ENCODE data around the gene SUMF1. TPM values are rescaled to one million over a fixed set of nuclear protein-coding genes. Genes with fewer than 3 reads are reported as not detected.

SUMF1 gene
- total and polyA plus RNA-seq, 5 donors from 2014 or later, result 10.5 to 28.0 (median 23.1) TPM

DNA sequence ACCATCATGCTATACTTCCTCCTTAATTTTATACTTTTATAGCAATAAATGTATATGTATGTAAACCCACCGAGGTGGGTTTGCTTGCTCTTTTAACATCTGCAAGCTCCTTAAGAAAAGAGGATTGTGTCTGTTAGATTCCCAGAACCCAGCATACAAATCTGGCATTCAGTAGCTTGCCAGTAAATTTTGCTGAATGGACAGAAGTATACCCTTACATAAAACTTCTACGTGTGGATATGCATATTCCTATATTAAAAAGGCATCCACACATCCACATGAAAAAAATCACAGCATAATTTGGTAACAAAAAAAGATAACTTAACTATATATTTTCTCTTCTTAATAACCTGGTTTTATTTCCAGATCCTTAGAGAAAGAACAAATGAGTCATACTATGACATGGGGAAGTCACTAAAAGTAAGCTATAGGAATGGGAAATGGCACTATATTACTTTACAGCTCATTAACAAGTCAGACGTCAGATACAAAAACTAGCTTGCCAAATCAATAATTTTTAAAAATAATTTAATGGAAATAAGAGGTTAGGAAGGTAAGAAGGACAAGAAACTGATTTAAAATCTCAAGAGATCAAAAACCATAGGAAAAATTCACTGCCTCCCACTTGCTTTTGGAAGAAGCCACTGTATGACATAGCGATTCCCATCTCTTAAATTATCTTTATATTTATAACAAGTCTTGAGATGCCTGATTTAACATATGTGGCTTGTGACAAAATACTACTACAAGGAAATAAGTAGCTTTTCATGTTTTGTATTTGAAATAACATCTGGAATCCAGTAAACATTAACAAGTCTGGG, 68.7 kb downstream of the SUMF1 start:
- no peak overlapping the region for H3K27ac Mint-ChIP-seq

GRCh38 chr3:4397466-4397865, 69.6 kb downstream of the SUMF1 start:
- H3K27me3 Mint-ChIP-seq, result no peaks in the 10 kb centered on the region

More for the DNA sequence above, 68.7 kb downstream of the SUMF1 start:
- no peaks in the 10 kb centered on the region for H3K27me3 ChIP-seq (ENCODE audit: control insufficient read depth, insufficient read depth, low read length)
- ATAC-seq (ENCODE audit: low read depth in 2 of 2) (no peak), DNase-seq (no peak)
- H3K9me3 Mint-ChIP-seq, result peaks cover 0 to 2% (median 0%) of the 10 kb centered on the region in 7 donors
- no peaks in the 10 kb centered on the region for H3K27me3 Mint-ChIP-seq
- no peak overlapping the region for H3K27ac ChIP-seq (ENCODE audit: insufficient read depth, low read length, poor library complexity, severe bottlenecking)
- H3K36me3 Mint-ChIP-seq, result peaks cover 50% of the 10 kb centered on the region
- H3K4me3 Mint-ChIP-seq, result no peak overlapping the region
- H3K36me3 ChIP-seq (ENCODE audit: control insufficient read depth, insufficient read depth, low read length), result peaks cover 21% of the 10 kb centered on the region
- no peaks in the 10 kb centered on the region for H3K4me1 ChIP-seq (ENCODE audit: control insufficient read depth, insufficient read depth, low read length, poor library complexity, severe bottlenecking)
- H3K4me3 ChIP-seq (ENCODE audit: low read depth, low read length), result no peak overlapping the region
- peaks cover 2 to 17% (median 9%) of the 10 kb centered on the region in 4 donors for H3K4me1 Mint-ChIP-seq
- no peaks in the 10 kb centered on the region for H3K9me3 ChIP-seq (ENCODE audit: control insufficient read depth in 2 of 2, low read length in 2 of 2)

GRCh38 chr3:4396542-4396941, 70.5 kb downstream of the SUMF1 start:
- no peaks in the 10 kb centered on the region for H3K27me3 Mint-ChIP-seq
- Histone ChIP-seq H3K36me3 (ENCODE audit: control insufficient read depth, insufficient read depth, low read length) (peaks cover 10% of the 10 kb centered on the region), H3K27ac (ENCODE audit: insufficient read depth, low read length, poor library complexity, severe bottlenecking) (no peak overlapping the region), H3K9me3 (ENCODE audit: control insufficient read depth in 2 of 2, low read length in 2 of 2) (no peaks in the 10 kb centered on the region), H3K4me1 (ENCODE audit: control insufficient read depth, insufficient read depth, low read length, poor library complexity, severe bottlenecking) (no peaks in the 10 kb centered on the region), H3K4me3 (ENCODE audit: low read depth, low read length) (no peak overlapping the region), H3K27me3 (ENCODE audit: control insufficient read depth, insufficient read depth, low read length) (no peaks in the 10 kb centered on the region)
- H3K4me3 Mint-ChIP-seq, result peak overlapping the region in 1 of 4 donors; percentile 80
- ATAC-seq (ENCODE audit: low read depth in 2 of 2) (no peak), DNase-seq (no peak)
- no peak overlapping the region for H3K27ac Mint-ChIP-seq
- peaks cover 0 to 2% (median 0%) of the 10 kb centered on the region in 7 donors for H3K9me3 Mint-ChIP-seq
- peaks cover 2 to 17% (median 9%) of the 10 kb centered on the region in 4 donors for H3K4me1 Mint-ChIP-seq
- H3K36me3 Mint-ChIP-seq, result peaks cover 38% of the 10 kb centered on the region

More at GRCh38 chr3:4397466-4397865, 69.6 kb downstream of the SUMF1 start:
- no peaks in the 10 kb centered on the region for H3K27me3 ChIP-seq (ENCODE audit: control insufficient read depth, insufficient read depth, low read length)
- no peaks in the 10 kb centered on the region for H3K4me1 ChIP-seq (ENCODE audit: control insufficient read depth, insufficient read depth, low read length, poor library complexity, severe bottlenecking)
- H3K36me3 ChIP-seq (ENCODE audit: control insufficient read depth, insufficient read depth, low read length), result peaks cover 17% of the 10 kb centered on the region
- peaks cover 0 to 2% (median 0%) of the 10 kb centered on the region in 7 donors for H3K9me3 Mint-ChIP-seq
- no peak overlapping the region for H3K27ac Mint-ChIP-seq
- H3K27ac ChIP-seq (ENCODE audit: insufficient read depth, low read length, poor library complexity, severe bottlenecking), result no peak overlapping the region
- no peak overlapping the region for H3K4me3 Mint-ChIP-seq
- ATAC-seq (ENCODE audit: low read depth in 2 of 2) (no peak), DNase-seq (no peak)
- peaks cover 41% of the 10 kb centered on the region for H3K36me3 Mint-ChIP-seq
- H3K4me3 ChIP-seq (ENCODE audit: low read depth, low read length), result no peak overlapping the region
- no peaks in the 10 kb centered on the region for H3K9me3 ChIP-seq (ENCODE audit: control insufficient read depth in 2 of 2, low read length in 2 of 2)
- H3K4me1 Mint-ChIP-seq, result peaks cover 2 to 17% (median 9%) of the 10 kb centered on the region in 4 donors

GRCh38 chr3:4396006-4396405, 71.1 kb downstream of the SUMF1 start:
- Mint-ChIP-seq H3K4me1 (peaks cover 2 to 17% (median 9%) of the 10 kb centered on the region in 4 donors), H3K36me3 (peaks cover 36% of the 10 kb centered on the region), H3K4me3 (no peak overlapping the region), H3K9me3 (peaks cover 0 to 7% (median under 1%) of the 10 kb centered on the region in 7 donors), H3K27me3 (no peaks in the 10 kb centered on the region), H3K27ac (no peak overlapping the region)
- Histone ChIP-seq H3K9me3 (ENCODE audit: control insufficient read depth in 2 of 2, low read length in 2 of 2) (peaks cover 0 to 2% of the 10 kb centered on the region in 2 experiments), H3K36me3 (ENCODE audit: control insufficient read depth, insufficient read depth, low read length) (peaks cover 10% of the 10 kb centered on the region), H3K27ac (ENCODE audit: insufficient read depth, low read length, poor library complexity, severe bottlenecking) (no peak overlapping the region), H3K4me3 (ENCODE audit: low read depth, low read length) (no peak overlapping the region), H3K4me1 (ENCODE audit: control insufficient read depth, insufficient read depth, low read length, poor library complexity, severe bottlenecking) (no peaks in the 10 kb centered on the region), H3K27me3 (ENCODE audit: control insufficient read depth, insufficient read depth, low read length) (no peaks in the 10 kb centered on the region)
- DNase-seq, result no peak
- ATAC-seq (ENCODE audit: low read depth in 2 of 2), result no peak

- Mint-ChIP-seq H3K27ac (no peak overlapping the region), H3K36me3 (peaks cover 40% of the 10 kb centered on the region), H3K27me3 (no peaks in the 10 kb centered on the region), H3K4me3 (no peak overlapping the region), H3K9me3 (peaks cover 0 to 9% (median 1%) of the 10 kb centered on the region in 7 donors), H3K4me1 (peaks cover 2 to 17% (median 9%) of the 10 kb centered on the region in 4 donors)
- Histone ChIP-seq H3K36me3 (ENCODE audit: control insufficient read depth, insufficient read depth, low read length) (peaks cover 10% of the 10 kb centered on the region), H3K27ac (ENCODE audit: insufficient read depth, low read length, poor library complexity, severe bottlenecking) (no peak overlapping the region), H3K4me1 (ENCODE audit: control insufficient read depth, insufficient read depth, low read length, poor library complexity, severe bottlenecking) (no peaks in the 10 kb centered on the region), H3K9me3 (ENCODE audit: control insufficient read depth in 2 of 2, low read length in 2 of 2) (peaks cover 0 to 2% of the 10 kb centered on the region in 2 experiments), H3K27me3 (ENCODE audit: control insufficient read depth, insufficient read depth, low read length) (no peaks in the 10 kb centered on the region), H3K4me3 (ENCODE audit: low read depth, low read length) (no peak overlapping the region)
- DNase-seq (no peak), ATAC-seq (ENCODE audit: low read depth in 2 of 2) (no peak)
Measured at GRCh38 chr3:4395448-4395847, 71.6 kb downstream of the SUMF1 start.

DNA sequence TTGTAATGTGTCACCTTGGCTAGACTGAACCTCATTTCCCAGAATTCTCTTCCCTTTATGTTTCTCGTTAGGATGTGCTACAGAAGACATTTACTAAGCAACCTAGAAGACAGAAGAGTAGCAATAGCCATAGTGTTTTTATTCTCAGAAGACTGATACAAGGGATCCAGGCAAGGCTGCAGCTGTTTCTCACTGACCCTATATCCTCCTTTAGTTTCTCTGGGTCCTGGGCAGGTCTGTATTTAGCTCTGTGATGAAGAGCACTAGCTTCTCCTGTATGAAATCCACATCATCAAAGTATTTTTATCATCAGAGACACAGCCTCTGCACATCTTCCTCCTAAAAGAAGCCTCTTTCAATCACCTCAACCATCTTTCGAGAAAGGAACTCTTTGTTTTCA, 72.5 kb downstream of the SUMF1 start:
- H3K4me1 ChIP-seq (ENCODE audit: control insufficient read depth, insufficient read depth, low read length, poor library complexity, severe bottlenecking), result no peaks in the 10 kb centered on the region
- DNase-seq (no peak), ATAC-seq (ENCODE audit: low read depth in 2 of 2) (no peak)
- H3K4me3 ChIP-seq (ENCODE audit: low read depth, low read length), result no peak overlapping the region
- H3K36me3 Mint-ChIP-seq, result peaks cover 44% of the 10 kb centered on the region
- peaks cover 10% of the 10 kb centered on the region for H3K36me3 ChIP-seq (ENCODE audit: control insufficient read depth, insufficient read depth, low read length)
- no peaks in the 10 kb centered on the region for H3K27me3 Mint-ChIP-seq
- no peak overlapping the region for H3K4me3 Mint-ChIP-seq
- peak overlapping the region in 1 of 3 donors; percentile 42 for H3K27ac Mint-ChIP-seq
- peaks cover 0 to 2% of the 10 kb centered on the region in 2 experiments for H3K9me3 ChIP-seq (ENCODE audit: control insufficient read depth in 2 of 2, low read length in 2 of 2)
- H3K4me1 Mint-ChIP-seq, result peaks cover 4 to 17% (median 11%) of the 10 kb centered on the region in 4 donors
- peaks cover 0 to 9% (median 1%) of the 10 kb centered on the region in 7 donors for H3K9me3 Mint-ChIP-seq
- no peak overlapping the region for H3K27ac ChIP-seq (ENCODE audit: insufficient read depth, low read length, poor library complexity, severe bottlenecking)
- no peaks in the 10 kb centered on the region for H3K27me3 ChIP-seq (ENCODE audit: control insufficient read depth, insufficient read depth, low read length)

DNA sequence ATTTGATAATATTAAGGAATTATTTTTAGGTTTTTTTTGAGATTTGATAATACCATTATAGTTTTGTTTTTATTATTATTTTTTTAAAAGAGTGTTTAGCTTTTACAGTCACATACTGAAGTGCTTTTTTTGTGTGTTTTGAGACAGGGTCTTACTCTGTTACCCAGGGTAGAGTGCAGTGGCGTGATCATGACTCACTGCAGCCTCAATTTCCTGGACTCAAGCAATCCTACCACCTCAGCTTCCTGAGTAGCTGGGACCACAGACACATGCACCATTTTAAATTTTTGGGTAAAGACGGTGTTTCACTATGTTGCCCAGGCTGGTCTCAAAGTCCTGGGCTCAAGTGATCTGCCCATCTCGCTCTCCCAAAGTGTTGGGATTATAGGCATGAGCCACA, 73.0 kb downstream of the SUMF1 start:
- Histone ChIP-seq H3K4me1 (ENCODE audit: control insufficient read depth, insufficient read depth, low read length, poor library complexity, severe bottlenecking) (no peaks in the 10 kb centered on the region), H3K9me3 (ENCODE audit: control insufficient read depth in 2 of 2, low read length in 2 of 2) (peaks cover 0 to 2% of the 10 kb centered on the region in 2 experiments), H3K27ac (ENCODE audit: insufficient read depth, low read length, poor library complexity, severe bottlenecking) (no peak overlapping the region), H3K27me3 (ENCODE audit: control insufficient read depth, insufficient read depth, low read length) (no peaks in the 10 kb centered on the region), H3K36me3 (ENCODE audit: control insufficient read depth, insufficient read depth, low read length) (peaks cover 10% of the 10 kb centered on the region), H3K4me3 (ENCODE audit: low read depth, low read length) (no peak overlapping the region)
- Mint-ChIP-seq H3K4me3 (no peak overlapping the region), H3K36me3 (peaks cover 43% of the 10 kb centered on the region), H3K27ac (no peak overlapping the region), H3K4me1 (peaks cover 8 to 17% (median 13%) of the 10 kb centered on the region in 4 donors), H3K27me3 (no peaks in the 10 kb centered on the region), H3K9me3 (peaks cover 0 to 9% (median 1%) of the 10 kb centered on the region in 7 donors)
- ATAC-seq (ENCODE audit: low read depth in 2 of 2) (peak; percentile 46 to 50), DNase-seq (peak in 1 of 3 donors; percentile 40)

Measured in CD4-positive, CD25-positive, alpha-beta regulatory T cell (primary cell).